ENCODE results near the gene PRODH2.

GRCh38 chr19:35860436-35860817 is 47.8 kb upstream of the PRODH2 start:
- TF ChIP-seq E2F6 (IDR thresholded peaks at IDR 0.05; ENCODE audit: borderline replicate concordance, low read depth) = no peak
- TF ChIP-seq CTCF (IDR thresholded peaks at IDR 0.05) = no peak
- no peak for TF ChIP-seq POLR2AphosphoS2 (conservative IDR thresholded peaks at IDR 0.05; ENCODE audit: low read length)
- no peak for TF ChIP-seq POLR2A (IDR thresholded peaks at IDR 0.05; ENCODE audit: low read length)
- no peak for TF ChIP-seq RARB (CRISPR knock-in tag; IDR thresholded peaks at IDR 0.05)
- no peak for TF ChIP-seq MYC (IDR thresholded peaks at IDR 0.05; ENCODE audit: borderline replicate concordance, low read length)
- TF ChIP-seq RNF2 (IDR thresholded peaks at IDR 0.05; ENCODE audit: borderline replicate concordance, low read depth) = no peak
- TF ChIP-seq NR3C1 (IDR thresholded peaks at IDR 0.05) = no peak
- TF ChIP-seq SMC3 (IDR thresholded peaks at IDR 0.05) = no peak
- TF ChIP-seq USF2 (IDR thresholded peaks at IDR 0.05) = no peak
- TF ChIP-seq CEBPB (IDR thresholded peaks at IDR 0.05) = no peak

Measured in A549 (cell line).